ENCODE data around the gene TRPV2. TPM values are rescaled to one million over a fixed set of nuclear protein-coding genes. Genes with fewer than 3 reads are reported as not detected.

Gene TRPV2
- total and polyA plus RNA-seq, 9 of the 15 experiments (the other 6 are each of a cell fraction or from before 2014, with no cell fraction given), result 10.0 to 97.5 (median 30.3) TPM

- H2AFZ ChIP-seq (ENCODE audit: low read depth, low read length), result no peak overlapping the region
- peak overlapping the region; percentile 18 to 81; a peak in 3 of 4 replicates for H3K9ac ChIP-seq (ENCODE audit: insufficient read depth in 1 of 2, low read depth in 2 of 2, low read length in 2 of 2)
- peak overlapping the region; percentile 74 for H3K27ac ChIP-seq (ENCODE audit: extremely low read depth, low read depth, low read length)
- no peaks in the 10 kb centered on the region for H3K27me3 ChIP-seq (ENCODE audit: control insufficient read depth in 2 of 2, insufficient read depth in 2 of 2, low read length in 2 of 2)
- peaks cover 37 to 44% of the 10 kb centered on the region in 2 experiments for H3K4me1 ChIP-seq (replicated peaks in 1 of 2; ENCODE audit: control insufficient read depth in 2 of 2, insufficient read depth in 2 of 2, low read length in 2 of 2)
- H3K9me3 ChIP-seq (replicated peaks; ENCODE audit: control insufficient read depth, insufficient read depth, low read depth, low read length), result no peaks in the 10 kb centered on the region
- intact Hi-C loops (cut with micrococcal nuclease), result no loop called here
- 97% methylated on average over 4 of the region's 7 CpGs for WGBS (ENCODE audit: insufficient coverage, low coverage, missing lambda C conversion rate)
- H3K79me2 ChIP-seq (ENCODE audit: control insufficient read depth, insufficient read depth, low read length), result peaks cover 54% of the 10 kb centered on the region
- peaks cover 42% of the 10 kb centered on the region; the same call in 2 of the 3 replicates for H3K36me3 ChIP-seq (ENCODE audit: control insufficient read depth, insufficient read depth, low read length)
- TF ChIP-seq PKNOX1 (IDR thresholded peaks at IDR 0.05) (peak; percentile 37; the same call in 1 of the 2 replicates), NR2C1 (IDR thresholded peaks at IDR 0.05) (no peak), NR2C1 (tag; IDR thresholded peaks at IDR 0.05) (no peak)
- H4K20me1 ChIP-seq (replicated peaks; ENCODE audit: control insufficient read depth, insufficient read depth, low read length), result no peaks in the 10 kb centered on the region
- no TSS peak for BruUV-seq (replicated peaks)
- in situ Hi-C loops (cut with MboI), result no loop called here
- no peak overlapping the region for H3K4me3 ChIP-seq
- ChIA-PET CTCF (ENCODE audit: low intra/inter-chr PET ratio) (no interaction called here), POLR2A (interaction anchor here (1.0 to 1.4 kb wide), 4 partner anchors 10 to 36 kb away, joined by 3 to 12 read pairs (median 4); no protein-coding TSS in a partner anchor)
- FAIRE-seq (no peak), DNase-seq (ENCODE audit: extremely low read depth in 1 of 4, low spot score in 3 of 4) (peak in 1 of 4 experiments; percentile 3), ATAC-seq (no peak)
- peaks cover 4% of the 10 kb centered on the region for H3K9me1 ChIP-seq (ENCODE audit: control insufficient read depth, insufficient read depth, low read length)
- peak overlapping the region; percentile 14; the same call in 1 of the 2 replicates for H3K4me2 ChIP-seq (ENCODE audit: insufficient read depth, low read length)
Measured at GRCh38 chr17:16417896-16418684, 2.7 kb downstream of the TRPV2 start.
